ENCODE measurements around the gene SHE.
"Not testable (repeated sequence)": the region's sequence is repeated elsewhere in the genome, so short reads cannot be mapped to it uniquely, and the experiment has no call there.

The SHE gene

DNA sequence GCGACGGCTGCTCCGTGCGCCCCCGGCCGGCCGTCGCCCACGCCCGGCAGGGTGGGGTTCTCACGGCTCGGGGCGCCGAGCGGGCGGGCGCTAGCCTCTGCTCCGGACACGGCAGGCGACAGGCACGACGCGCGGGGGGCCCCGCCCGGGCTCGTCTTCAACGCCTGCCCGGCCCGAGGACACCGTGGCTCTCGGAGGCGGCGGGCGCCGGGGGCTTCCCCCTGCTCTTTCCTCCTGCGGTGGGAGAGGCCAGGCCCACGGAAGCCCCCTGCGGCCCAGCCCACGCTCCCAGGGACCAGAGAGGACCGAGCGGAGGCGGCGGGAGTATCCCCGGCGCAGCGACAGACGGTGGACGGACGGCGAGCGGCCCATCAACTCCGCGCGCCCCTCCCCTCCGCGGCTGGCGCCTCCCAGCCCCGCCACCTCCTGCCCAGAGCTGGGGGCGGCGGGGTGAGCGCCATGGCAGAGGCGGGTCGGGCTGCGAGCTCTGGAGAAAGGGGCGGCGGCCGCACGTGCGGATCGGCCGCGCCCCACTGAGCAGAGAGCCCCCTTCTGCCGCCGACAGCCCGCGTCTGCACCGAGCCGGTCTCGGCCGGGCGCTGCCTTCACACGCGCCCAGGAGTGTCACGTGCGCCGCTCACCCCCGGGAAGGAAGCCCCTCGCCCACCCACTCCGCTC is at the start of gene SHE, which contains the start of gene TDRD10:
SHE (minus strand) TSS at position 347 of the 678 bp plus-strand sequence. CDS start 386 bp downstream, outside the sequence.
TDRD10 (plus strand) TSS at position 154 of the 678 bp plus-strand sequence. CDS start 4,685 bp downstream, outside the sequence.
- Mint-ChIP-seq H3K9me3 (no peaks in the 10 kb centered on the region), H3K4me1 (ENCODE audit: low read depth) (peaks cover 4% of the 10 kb centered on the region), H3K4me3 (peak within 1 kb of the TSS; percentile 37), H3K36me3 (ENCODE audit: low read depth) (no peaks in the 10 kb centered on the region), H3K27me3 (ENCODE audit: low read depth) (peaks cover 76% of the 10 kb centered on the region), H3K27ac (no peak within 1 kb of the TSS)

DNA sequence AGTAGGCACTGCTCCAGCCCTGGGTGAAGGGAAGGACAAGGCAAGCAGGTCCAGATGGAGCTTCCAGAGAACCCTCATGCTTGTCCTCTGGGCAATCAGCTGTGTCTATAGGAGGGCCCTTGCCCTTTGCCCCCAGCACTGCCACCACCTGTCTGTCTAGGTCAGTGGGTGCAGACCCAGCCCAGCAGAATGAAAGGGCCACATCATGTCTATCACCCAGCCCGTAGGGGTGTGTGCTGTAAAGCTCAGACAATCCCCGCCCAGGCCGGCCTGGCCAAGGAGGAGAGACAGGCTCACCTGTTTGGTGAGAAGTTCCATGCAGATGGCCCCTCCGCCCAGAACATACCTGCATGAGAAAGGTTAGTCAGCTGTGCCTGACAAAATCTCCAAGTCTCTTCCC is 49.3 kb upstream of the SHE start:
- Mint-ChIP-seq H3K9me3 (no peaks in the 10 kb centered on the region), H3K4me1 (ENCODE audit: low read depth) (peaks cover 25% of the 10 kb centered on the region), H3K36me3 (ENCODE audit: low read depth) (peaks cover 47% of the 10 kb centered on the region), H3K27ac (no peak overlapping the region), H3K4me3 (no peak overlapping the region), H3K27me3 (ENCODE audit: low read depth) (no peaks in the 10 kb centered on the region)

DNA sequence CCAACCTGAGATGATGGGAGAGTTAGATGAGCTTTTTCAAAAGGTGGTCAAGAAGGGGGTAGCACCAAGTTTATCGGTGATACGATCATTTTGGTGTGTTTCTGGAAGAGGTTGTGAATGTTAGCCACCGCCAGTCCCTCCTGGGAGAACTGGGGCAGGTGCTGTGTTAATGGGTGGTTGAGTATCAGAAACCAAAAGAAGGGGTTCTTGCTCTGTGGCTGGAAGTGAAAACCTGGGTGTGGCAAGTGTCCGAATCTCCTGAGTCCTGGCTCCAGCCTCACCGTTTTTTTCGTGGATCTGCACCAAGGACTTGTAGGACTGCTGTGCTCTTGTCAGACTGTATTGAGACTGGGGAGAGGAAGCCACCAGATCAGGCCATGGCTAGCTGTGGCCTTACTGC is 48.4 kb upstream of the SHE start:
- Mint-ChIP-seq H3K4me1 (ENCODE audit: low read depth) (peaks cover 17% of the 10 kb centered on the region), H3K9me3 (no peaks in the 10 kb centered on the region), H3K27me3 (ENCODE audit: low read depth) (no peaks in the 10 kb centered on the region), H3K4me3 (no peak overlapping the region), H3K36me3 (ENCODE audit: low read depth) (peaks cover 47% of the 10 kb centered on the region), H3K27ac (no peak overlapping the region)

DNA sequence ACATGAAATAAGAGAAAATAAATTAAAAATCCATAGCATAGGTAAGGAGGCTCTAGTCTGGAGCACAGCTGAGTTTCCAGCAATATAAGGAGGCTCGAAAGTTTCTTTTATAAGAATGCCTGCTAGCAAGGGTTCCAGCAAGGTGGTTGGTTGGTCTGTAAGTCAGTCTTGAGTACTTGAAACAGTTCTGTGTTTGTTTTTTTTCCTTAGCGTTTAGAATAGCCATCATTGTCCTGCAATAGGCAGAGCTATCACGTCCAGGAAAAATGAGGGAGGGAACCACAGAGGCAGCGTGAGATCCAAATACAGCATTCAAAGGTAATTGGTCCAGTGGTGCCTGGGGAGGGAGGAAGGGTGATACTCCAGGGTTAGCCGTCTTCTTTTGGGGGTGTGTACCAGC is 47.9 kb upstream of the SHE start:
- no peak overlapping the region for H3K4me3 Mint-ChIP-seq
- peaks cover 17% of the 10 kb centered on the region for H3K4me1 Mint-ChIP-seq (ENCODE audit: low read depth)
- no peaks in the 10 kb centered on the region for H3K27me3 Mint-ChIP-seq (ENCODE audit: low read depth)
- no peak overlapping the region for H3K27ac Mint-ChIP-seq
- no peaks in the 10 kb centered on the region for H3K9me3 Mint-ChIP-seq
- peaks cover 42% of the 10 kb centered on the region for H3K36me3 Mint-ChIP-seq (ENCODE audit: low read depth)

DNA sequence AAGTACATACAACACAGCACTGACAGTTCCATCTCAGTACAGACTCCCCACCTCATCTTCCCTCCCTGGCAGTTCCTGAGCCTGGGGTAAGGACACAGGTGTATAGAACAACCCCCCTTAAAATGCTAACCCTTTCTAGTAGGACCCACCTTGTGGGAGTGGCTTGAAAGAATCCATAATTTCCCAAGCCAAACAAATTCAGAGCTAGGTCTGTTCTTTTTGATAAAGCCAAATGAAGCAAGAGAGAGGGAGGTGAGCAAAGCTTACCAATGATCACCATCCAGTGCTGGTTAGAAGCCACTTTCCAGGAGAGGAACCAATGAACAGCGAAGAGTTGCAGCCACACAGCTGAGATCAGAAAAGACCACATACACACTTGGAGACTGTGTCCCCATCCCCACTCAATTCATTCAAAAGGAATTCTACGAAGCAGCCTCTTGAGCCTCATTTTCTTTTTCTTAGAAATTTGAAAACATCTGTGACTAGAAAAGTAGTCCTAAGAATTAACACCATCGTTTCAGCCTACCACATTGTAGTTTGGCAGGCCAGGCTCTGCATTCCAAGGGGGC is 47.1 kb upstream of the SHE start:
- peaks cover 35% of the 10 kb centered on the region for H3K36me3 Mint-ChIP-seq (ENCODE audit: low read depth)
- no peak overlapping the region for H3K27ac Mint-ChIP-seq
- H3K4me1 Mint-ChIP-seq (ENCODE audit: low read depth): peaks cover 17% of the 10 kb centered on the region
- H3K9me3 Mint-ChIP-seq: no peaks in the 10 kb centered on the region
- no peaks in the 10 kb centered on the region for H3K27me3 Mint-ChIP-seq (ENCODE audit: low read depth)
- no peak overlapping the region for H3K4me3 Mint-ChIP-seq

DNA sequence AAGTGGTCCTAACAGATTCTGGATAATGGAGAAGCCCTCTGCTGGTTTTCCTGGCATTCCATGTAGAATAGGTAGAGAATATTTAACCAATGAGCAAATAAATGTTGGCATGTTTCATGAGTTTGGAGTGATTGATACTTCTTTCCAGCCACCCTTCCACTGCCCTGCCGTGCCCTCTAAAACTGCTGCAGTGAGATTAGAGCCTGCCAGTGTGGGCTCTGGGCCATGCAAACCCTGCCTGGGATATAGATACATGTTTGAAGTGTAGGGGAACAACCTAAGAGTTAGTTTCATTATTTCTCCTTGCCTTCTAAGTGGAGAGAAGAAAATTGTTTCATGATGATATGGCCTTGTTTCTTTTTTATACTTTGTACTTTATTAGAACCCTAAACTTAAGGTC is 45.8 kb upstream of the SHE start:
- Mint-ChIP-seq H3K4me1 (ENCODE audit: low read depth) (peaks cover 14% of the 10 kb centered on the region), H3K9me3 (no peaks in the 10 kb centered on the region), H3K27ac (no peak overlapping the region), H3K27me3 (ENCODE audit: low read depth) (no peaks in the 10 kb centered on the region), H3K36me3 (ENCODE audit: low read depth) (peaks cover 24% of the 10 kb centered on the region), H3K4me3 (no peak overlapping the region)

DNA sequence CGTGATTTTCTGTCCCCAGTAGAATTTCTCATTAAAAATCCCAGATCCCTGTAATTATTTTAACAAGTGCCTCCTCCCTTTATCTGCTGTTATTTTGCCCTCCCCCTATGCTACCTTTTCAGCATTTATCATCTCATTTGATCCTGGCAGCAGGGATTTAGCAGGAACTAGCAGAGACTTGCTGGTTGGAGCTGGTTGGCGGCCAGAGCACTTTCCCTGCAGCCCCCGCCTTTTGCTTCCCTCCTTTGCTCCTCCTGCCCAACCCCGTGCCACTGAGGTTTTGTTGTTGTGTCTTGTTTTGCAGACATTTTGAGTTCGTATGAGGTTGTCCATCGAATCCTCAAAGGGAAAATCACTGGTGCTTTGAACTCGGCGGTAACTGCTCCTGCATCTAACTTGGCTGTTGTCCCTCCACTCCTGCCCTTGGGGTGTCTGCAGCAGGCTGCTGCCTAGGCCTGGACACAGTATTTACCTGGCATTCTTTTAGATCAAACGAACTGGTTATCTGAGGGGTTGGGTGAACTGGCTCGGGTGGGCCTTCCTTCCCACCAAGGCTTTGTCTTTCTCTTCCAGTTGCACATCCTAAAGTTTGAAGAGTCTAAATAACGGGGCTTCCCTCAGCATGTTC is 45.0 kb upstream of the SHE start:
- H3K27ac Mint-ChIP-seq: no peak overlapping the region
- no peaks in the 10 kb centered on the region for H3K27me3 Mint-ChIP-seq (ENCODE audit: low read depth)
- no peak overlapping the region for H3K4me3 Mint-ChIP-seq
- no peaks in the 10 kb centered on the region for H3K9me3 Mint-ChIP-seq
- peaks cover 21% of the 10 kb centered on the region for H3K36me3 Mint-ChIP-seq (ENCODE audit: low read depth)
- H3K4me1 Mint-ChIP-seq (ENCODE audit: low read depth): peaks cover 12% of the 10 kb centered on the region

DNA sequence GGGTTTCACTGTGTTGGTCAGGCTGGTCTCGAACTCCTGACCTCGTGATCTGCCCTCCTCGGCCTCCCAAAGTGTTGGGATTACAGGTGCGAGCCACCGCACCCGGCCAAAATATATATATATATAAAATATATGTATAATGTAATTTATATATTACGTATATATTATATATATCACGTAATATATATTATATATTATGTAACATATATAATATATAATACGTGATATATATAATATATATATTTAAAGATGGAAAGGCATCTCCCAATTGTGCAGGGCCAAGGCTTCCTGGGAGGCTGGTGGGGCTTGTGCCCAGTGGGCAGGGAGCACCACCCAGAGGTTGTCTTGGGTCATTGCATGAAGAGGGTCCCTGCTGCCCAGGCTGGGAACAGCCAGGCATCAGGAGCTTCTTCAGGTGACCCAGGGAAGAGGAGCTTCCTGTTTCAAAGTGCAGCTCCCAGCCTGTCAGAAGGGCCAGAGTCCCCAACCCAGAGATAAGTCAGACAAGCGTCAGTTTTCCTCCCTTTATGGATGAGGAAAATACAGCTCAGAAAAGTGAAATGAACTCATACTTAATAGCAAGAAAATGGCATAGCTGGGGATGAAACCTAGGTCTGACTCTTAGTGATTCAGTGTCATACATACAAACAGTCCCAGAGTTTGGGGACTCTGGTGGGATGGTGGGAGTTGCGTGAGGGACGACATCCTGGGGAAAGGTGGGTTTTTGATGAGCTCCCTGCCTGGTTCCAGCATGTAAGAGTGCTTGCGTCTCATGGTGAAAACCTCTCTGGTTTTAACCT is 44.3 kb upstream of the SHE start:
- Mint-ChIP-seq H3K27me3 (ENCODE audit: low read depth) (no peaks in the 10 kb centered on the region), H3K27ac (no peak overlapping the region), H3K4me1 (ENCODE audit: low read depth) (peaks cover 12% of the 10 kb centered on the region), H3K36me3 (ENCODE audit: low read depth) (peaks cover 17% of the 10 kb centered on the region), H3K4me3 (no peak overlapping the region), H3K9me3 (no peaks in the 10 kb centered on the region)

DNA sequence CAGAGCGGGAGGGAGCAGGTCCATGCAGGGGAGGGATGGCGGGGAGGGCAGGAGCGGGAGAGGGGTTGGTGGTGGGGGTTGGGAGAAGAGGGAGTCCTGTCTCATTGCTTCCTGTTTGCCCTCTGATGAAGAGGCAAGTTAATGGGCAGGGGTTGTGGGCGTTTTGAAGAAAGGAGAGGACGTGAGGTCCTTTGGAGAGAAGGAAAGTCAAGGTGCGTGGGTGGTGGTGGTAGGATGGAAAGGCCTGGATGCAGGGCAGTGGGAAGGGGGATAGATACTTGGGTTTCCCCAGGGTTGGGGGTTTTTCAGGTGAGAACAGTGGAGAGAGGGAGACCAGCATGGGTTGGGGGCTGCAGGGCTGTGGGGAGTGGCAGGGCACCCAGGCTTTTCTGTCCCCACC is 39.0 kb upstream of the SHE start:
- H3K27ac Mint-ChIP-seq: no peak overlapping the region
- peaks cover 23% of the 10 kb centered on the region for H3K27me3 Mint-ChIP-seq (ENCODE audit: low read depth)
- H3K9me3 Mint-ChIP-seq: no peaks in the 10 kb centered on the region
- no peaks in the 10 kb centered on the region for H3K4me1 Mint-ChIP-seq (ENCODE audit: low read depth)
- H3K4me3 Mint-ChIP-seq: no peak overlapping the region
- no peaks in the 10 kb centered on the region for H3K36me3 Mint-ChIP-seq (ENCODE audit: low read depth)

DNA sequence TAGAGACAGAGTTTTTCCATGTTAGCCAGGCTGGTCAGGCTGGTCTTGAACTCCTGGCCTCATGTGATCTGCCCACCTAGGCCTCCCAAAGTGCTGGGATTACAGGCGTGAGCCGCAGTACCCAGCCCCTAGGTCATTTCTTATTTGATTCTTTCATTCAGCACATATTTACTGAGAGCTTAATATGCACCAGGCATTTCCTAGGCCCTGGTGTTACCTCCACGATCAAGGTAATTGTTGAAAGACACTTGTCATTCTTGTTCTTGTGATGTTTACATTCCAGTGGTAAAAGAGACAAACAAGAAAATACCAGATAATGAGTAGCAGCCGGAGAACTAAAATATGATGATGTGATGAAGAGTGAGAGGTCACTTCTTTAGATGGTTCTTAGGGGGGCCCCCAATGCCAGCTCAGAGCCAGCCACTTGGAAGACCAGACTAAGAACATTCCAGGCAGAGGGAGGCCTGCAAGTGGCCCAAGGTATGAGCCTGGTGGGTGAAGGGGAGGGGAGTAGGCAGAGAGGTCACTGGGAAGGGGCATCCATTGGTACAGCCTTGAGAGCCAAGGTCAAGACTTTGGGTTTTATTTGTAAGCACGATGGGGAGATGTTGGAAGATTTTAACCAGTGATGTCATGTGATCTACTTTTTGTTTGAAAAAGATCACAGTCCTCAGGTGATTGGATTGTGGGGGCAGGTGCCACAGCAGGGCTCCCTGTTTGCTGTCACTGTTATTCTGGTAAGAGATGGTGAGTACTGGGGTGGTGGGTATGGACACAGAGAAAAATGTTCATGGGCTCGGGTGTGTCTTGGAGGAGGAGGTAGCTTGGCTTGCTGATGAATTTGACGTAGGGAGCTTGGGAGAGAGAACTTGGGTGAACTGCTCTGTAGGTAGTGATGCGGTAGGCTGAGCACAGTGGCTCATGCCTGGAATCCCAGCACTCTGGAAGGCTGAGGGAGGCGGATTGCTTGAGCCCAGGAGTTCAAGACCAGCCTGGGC is 37.6 kb upstream of the SHE start:
- Mint-ChIP-seq H3K4me3 (no peak overlapping the region), H3K4me1 (ENCODE audit: low read depth) (no peaks in the 10 kb centered on the region), H3K27me3 (ENCODE audit: low read depth) (peaks cover 27% of the 10 kb centered on the region), H3K9me3 (no peaks in the 10 kb centered on the region), H3K27ac (no peak overlapping the region), H3K36me3 (ENCODE audit: low read depth) (no peaks in the 10 kb centered on the region)

DNA sequence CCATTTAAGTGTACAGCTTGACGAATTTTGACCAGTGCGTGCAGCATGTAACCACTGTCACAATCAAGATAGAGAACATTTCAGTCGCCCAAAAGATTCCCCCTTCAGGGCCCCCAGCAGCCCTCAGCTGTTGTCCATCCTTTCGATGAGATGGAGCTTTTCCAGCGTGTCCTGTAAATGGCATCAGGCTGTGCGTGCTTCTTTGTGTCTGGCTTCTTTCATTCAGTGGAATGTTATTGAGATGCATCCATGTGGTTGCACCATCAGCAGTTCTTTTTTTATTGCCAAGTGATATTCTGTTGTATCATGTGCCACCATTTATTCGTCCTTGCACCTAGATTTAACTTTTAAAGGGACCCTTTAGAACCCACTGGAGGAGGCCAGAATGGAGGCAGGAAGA is 34.4 kb upstream of the SHE start:
- Mint-ChIP-seq H3K27me3 (ENCODE audit: low read depth) (peaks cover 33% of the 10 kb centered on the region), H3K36me3 (ENCODE audit: low read depth) (no peaks in the 10 kb centered on the region), H3K4me1 (ENCODE audit: low read depth) (no peaks in the 10 kb centered on the region), H3K4me3 (no peak overlapping the region), H3K9me3 (no peaks in the 10 kb centered on the region), H3K27ac (no peak overlapping the region)

DNA sequence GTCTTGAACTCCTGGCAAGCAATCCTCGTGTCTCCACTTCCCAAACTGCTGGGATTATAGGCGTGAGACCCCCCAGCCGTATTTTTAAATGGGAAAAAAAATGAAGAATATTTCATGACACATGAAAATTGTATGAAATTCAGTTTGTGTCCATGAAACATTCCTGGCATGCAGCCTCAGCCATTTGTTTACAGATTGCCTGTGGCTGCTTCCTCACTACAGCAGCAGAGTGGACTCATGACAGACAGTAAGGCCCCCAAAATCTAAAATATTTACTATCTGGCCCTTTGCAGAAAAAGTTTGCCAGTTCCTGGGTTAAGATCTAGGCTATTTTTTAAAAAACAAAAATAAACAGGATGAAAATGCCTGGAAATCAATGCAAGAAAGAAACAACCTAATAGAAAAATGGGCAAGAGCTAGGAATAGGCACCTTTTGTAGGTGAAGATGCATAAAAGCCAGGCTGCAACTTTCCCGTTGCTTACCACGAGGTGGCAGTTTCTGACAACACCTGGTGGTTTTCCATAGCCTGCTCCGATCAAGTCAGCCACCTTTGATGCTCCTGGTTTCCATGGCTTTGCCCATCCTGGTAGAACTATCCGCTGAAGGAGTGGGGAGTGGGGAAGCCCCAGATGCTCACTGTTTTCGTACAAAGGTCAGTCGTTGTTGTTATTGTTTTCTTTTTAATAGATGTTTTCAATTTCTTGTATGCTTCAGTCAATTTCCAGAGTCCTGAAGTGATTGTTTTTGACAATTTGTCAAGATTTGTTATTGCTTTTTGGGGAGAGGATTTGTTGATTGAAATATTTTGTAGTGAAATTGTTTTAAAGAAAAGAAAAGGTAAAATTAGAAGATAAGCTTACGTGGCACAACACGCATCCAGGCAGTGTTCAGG is 32.0 kb upstream of the SHE start:
- no peaks in the 10 kb centered on the region for H3K4me1 Mint-ChIP-seq (ENCODE audit: low read depth)
- H3K4me3 Mint-ChIP-seq: no peak overlapping the region
- H3K27ac Mint-ChIP-seq: no peak overlapping the region
- H3K9me3 Mint-ChIP-seq: no peaks in the 10 kb centered on the region
- peaks cover 21% of the 10 kb centered on the region for H3K27me3 Mint-ChIP-seq (ENCODE audit: low read depth)
- no peaks in the 10 kb centered on the region for H3K36me3 Mint-ChIP-seq (ENCODE audit: low read depth)

DNA sequence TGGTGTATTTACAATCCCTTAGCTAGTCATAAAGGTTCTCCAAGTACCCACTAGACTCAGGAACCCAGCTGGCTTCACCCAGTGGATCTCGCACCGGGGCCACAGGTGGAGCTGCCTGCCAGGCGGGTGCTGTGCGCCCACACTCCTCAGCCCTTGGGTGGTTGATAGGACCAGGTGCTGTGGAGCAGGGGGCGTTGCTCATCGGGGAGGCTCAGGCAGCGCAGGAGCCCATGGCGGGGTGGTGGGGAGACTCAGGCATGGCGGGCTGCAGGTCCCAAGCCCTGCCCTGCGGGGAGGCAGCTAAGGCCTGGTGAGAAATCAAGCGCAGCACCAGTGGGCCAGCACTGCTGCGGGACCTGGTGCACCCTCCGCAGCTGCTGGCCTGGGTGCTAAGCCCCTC is 29.7 kb upstream of the SHE start:
- peaks cover 18% of the 10 kb centered on the region for H3K27me3 Mint-ChIP-seq (ENCODE audit: low read depth)
- H3K4me1 Mint-ChIP-seq (ENCODE audit: low read depth); H3K36me3 Mint-ChIP-seq (ENCODE audit: low read depth); H3K27ac Mint-ChIP-seq; H3K4me3 Mint-ChIP-seq; H3K9me3 Mint-ChIP-seq: not testable (repeated sequence)
